Measurements from ENCODE around the gene MYH6.
"Not testable (repeated sequence)": the region's sequence is repeated elsewhere in the genome, so short reads cannot be mapped to it uniquely, and the experiment has no call there.

GRCh38 chr14:23389871-23390270, 18.2 kb downstream of the MYH6 start:
- TF ChIP-seq CTCF (conservative IDR thresholded peaks at IDR 0.05; ENCODE audit: low read depth, low read length); EZH2 (IDR thresholded peaks at IDR 0.05; ENCODE audit: borderline replicate concordance, low read depth, low read length, poor library complexity, severe bottlenecking): not testable (repeated sequence)

Data from A673 (cell line).